Progenitor cell of endocrine pancreas (in vitro differentiated cells): ENCODE measurements around the gene HS6ST1. TPM values are rescaled to one million over a fixed set of nuclear protein-coding genes. Genes with fewer than 3 reads are reported as not detected.

Source experiments
- DNase-seq: peaks from one replicate; pipeline ENCODE4 v3.0.0; 2021; ENCODE audit warnings: low spot score; ENCODE audit not compliant: unreplicated experiment
- H3K27ac Mint-ChIP-seq: 2 replicates; pipeline ENCODE4 v1.8.0; 2021; ENCODE audit warnings: mild to moderate bottlenecking, moderate library complexity, mixed read lengths
- H3K27me3 Mint-ChIP-seq: 2 replicates; pipeline ENCODE4 v1.8.0; 2021; ENCODE audit warnings: mixed read lengths
- H3K36me3 Mint-ChIP-seq: 2 replicates; pipeline ENCODE4 v1.8.0; 2022; ENCODE audit warnings: mixed read lengths; ENCODE audit not compliant: insufficient read depth
- H3K4me1 Mint-ChIP-seq: 2 replicates; pipeline ENCODE4 v1.8.0; 2021; ENCODE audit warnings: low read depth, mixed read lengths
- H3K4me3 Mint-ChIP-seq: 2 replicates; pipeline ENCODE4 v1.8.0; 2021; ENCODE audit warnings: low read depth, mild to moderate bottlenecking, moderate library complexity, mixed read lengths
- H3K9me3 Mint-ChIP-seq: 2 replicates; pipeline ENCODE4 v1.8.0; 2021; ENCODE audit warnings: low read depth, mixed read lengths
- total RNA-seq: library from RNA; stranded (reverse); gene quantifications from 2 replicates; pipeline ENCODE4 v1.2.1, GENCODE V29; 2021
- TF ChIP-seq, protein P1 (sequence below): fragments of 200-600 bp; sonication (generic); IDR thresholded peaks from one replicate; pipeline ENCODE4 v1.5.0; 2021; ENCODE audit warnings: antibody characterized with exemption, mild to moderate bottlenecking; ENCODE audit not compliant: unreplicated experiment

Gene HS6ST1
- total RNA-seq, 1 donor from 2014 or later = 81.2 TPM

DNA sequence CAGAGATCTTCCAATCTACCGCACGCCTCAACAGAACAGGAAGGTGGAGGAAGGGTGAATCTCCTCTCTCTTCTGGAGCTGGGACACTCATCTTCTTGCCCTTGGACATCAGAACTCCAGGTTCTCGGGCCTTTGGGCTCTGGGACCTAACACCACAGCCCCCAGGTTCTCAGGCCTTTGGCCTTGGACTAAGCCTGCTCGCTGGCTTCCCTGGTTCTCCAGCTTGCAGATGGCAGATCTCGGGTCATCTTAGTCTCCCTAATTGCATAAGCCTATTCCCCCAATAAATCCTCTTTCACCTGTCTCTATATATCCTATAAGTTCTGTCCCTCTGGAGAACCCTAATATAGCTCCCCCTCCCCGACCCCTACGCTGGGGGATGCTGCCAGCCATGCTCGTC, 14.8 kb downstream of the HS6ST1 start:
- DNase-seq = no peak
- H3K4me3 Mint-ChIP-seq = no peak overlapping the region
- H3K9me3 Mint-ChIP-seq = no peaks in the 10 kb centered on the region
- no peak overlapping the region for H3K27ac Mint-ChIP-seq
- peaks cover 25% of the 10 kb centered on the region for H3K4me1 Mint-ChIP-seq
- no peaks in the 10 kb centered on the region for H3K27me3 Mint-ChIP-seq
- no peaks in the 10 kb centered on the region for H3K36me3 Mint-ChIP-seq
- TF ChIP-seq, protein P1, sequence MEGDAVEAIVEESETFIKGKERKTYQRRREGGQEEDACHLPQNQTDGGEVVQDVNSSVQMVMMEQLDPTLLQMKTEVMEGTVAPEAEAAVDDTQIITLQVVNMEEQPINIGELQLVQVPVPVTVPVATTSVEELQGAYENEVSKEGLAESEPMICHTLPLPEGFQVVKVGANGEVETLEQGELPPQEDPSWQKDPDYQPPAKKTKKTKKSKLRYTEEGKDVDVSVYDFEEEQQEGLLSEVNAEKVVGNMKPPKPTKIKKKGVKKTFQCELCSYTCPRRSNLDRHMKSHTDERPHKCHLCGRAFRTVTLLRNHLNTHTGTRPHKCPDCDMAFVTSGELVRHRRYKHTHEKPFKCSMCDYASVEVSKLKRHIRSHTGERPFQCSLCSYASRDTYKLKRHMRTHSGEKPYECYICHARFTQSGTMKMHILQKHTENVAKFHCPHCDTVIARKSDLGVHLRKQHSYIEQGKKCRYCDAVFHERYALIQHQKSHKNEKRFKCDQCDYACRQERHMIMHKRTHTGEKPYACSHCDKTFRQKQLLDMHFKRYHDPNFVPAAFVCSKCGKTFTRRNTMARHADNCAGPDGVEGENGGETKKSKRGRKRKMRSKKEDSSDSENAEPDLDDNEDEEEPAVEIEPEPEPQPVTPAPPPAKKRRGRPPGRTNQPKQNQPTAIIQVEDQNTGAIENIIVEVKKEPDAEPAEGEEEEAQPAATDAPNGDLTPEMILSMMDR = no peak

DNA sequence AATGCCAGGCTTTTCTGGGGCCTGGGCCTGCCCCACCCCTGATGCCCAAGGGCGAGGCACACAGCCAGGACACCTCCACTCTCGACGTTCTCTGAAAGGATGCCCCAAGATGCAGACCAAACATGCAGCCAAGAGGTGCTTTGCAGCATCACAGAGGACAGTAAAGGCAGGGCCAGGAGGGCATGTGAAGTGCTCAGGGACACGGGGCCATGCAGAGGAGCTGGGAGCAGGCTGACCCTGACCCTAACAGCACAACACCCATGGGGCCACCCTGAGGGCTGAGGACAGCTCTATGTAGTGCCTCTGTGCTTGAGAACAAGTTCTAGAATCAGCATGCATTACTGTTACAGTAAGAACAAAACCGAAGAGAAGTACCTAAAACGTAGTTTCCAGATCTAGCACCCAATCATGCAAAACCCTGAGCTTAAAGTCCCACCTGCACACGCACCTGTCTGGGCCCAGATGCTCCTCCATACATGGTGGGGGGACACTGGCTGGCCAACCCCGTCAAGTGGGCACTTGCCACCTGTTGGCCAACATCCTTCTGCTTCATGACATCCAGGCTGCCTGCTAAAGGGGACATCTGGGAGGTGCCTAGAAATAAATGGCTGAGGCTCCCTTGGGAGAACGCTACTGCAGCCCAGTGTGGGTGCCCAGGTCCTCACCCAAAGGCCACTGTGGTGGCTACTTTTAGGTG, 15.4 kb downstream of the HS6ST1 start:
- no peaks in the 10 kb centered on the region for H3K27me3 Mint-ChIP-seq
- TF ChIP-seq, protein P1 = no peak
- DNase-seq = no peak
- peaks cover 3% of the 10 kb centered on the region for H3K9me3 Mint-ChIP-seq
- H3K4me1 Mint-ChIP-seq = peaks cover 25% of the 10 kb centered on the region
- peaks cover 3% of the 10 kb centered on the region for H3K36me3 Mint-ChIP-seq
- H3K4me3 Mint-ChIP-seq = no peak overlapping the region
- peak overlapping the region; percentile 19 for H3K27ac Mint-ChIP-seq

DNA sequence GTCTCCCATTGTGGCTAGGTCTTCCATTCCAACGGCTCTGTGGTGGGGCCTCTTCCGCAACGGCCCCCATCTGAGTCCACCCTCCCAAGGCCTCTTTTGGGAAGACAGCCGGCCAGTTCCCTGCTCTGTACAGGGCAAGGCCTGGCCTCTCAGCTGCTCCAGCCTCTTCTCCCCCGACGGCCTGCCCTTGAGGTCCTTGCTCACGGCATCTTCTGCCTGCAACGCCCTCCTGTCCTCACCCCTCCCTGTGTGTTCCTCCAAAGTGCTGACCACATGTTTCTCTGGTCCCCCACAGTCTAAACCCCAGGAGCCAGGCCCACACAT, 16.0 kb downstream of the HS6ST1 start:
- Mint-ChIP-seq H3K9me3 (peaks cover 4% of the 10 kb centered on the region), H3K4me1 (peaks cover 22% of the 10 kb centered on the region), H3K27me3 (no peaks in the 10 kb centered on the region), H3K4me3 (no peak overlapping the region), H3K36me3 (peaks cover 6% of the 10 kb centered on the region), H3K27ac (peak overlapping the region; percentile 19)
- TF ChIP-seq, protein P1 = no peak
- DNase-seq = no peak

DNA sequence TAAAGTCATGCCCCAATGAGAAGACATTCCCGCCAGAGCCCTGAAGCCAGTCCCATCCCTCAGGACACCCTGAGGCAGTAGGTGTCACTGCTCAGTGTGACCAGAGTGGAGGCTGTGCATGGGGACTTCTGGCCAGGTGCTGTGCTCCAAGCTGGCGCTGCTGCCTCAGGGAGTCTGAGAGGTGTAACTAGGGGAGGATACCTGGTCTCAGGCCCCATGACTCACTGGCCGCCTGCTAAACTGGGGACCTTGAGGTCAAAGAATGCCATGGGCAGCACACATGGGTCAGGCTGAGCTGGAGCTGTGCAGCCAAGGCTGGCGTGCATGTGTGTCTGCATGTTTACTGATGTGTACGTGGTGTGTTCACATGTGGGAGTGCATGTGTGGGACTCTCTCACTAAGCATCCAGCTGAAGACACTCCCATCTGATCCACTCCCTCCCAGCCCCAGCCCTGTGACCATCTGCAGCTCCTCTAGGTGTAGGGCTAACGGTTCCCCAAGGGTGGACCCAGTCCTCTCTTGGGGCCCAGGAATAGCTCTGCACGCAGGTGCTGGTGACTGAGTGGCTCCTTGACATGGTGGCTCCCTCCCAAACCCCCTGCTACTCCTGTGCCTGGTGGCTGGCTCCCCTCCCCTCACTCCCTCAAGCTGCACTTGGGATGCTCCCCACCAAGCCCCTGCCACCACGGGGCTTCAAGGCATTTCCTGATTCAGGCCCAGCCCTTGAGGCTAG, 16.5 kb downstream of the HS6ST1 start:
- peaks cover 4% of the 10 kb centered on the region for H3K9me3 Mint-ChIP-seq
- H3K4me1 Mint-ChIP-seq = peaks cover 22% of the 10 kb centered on the region
- H3K4me3 Mint-ChIP-seq = no peak overlapping the region
- no peak for DNase-seq
- H3K27ac Mint-ChIP-seq = no peak overlapping the region
- TF ChIP-seq, protein P1 = no peak
- H3K36me3 Mint-ChIP-seq = peaks cover 6% of the 10 kb centered on the region
- H3K27me3 Mint-ChIP-seq = no peaks in the 10 kb centered on the region

DNA sequence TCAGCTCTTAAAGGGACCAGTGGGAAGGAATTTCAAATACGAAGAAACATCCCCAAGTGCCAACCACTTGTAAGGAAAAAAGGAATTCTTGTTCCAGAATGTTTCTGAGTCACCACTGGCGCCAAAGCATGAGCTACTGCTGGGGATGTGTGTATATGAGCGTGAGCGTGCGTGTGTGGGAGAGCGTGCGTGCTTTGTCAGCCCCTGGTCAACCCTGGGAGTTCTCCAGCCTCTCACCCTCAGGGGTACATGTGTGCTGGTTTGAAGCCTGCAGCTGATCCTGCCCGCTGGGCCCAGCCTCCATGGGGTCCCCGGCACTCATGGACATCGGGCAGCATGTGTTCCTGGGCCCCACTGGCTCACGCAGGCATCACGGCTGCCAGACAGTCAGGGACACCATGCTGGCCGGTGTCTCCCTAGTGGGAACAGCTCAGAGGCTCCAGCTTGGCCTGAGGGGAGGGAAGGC, 17.1 kb downstream of the HS6ST1 start:
- Mint-ChIP-seq H3K36me3 (peaks cover 6% of the 10 kb centered on the region), H3K9me3 (peaks cover 4% of the 10 kb centered on the region), H3K27ac (no peak overlapping the region), H3K27me3 (no peaks in the 10 kb centered on the region), H3K4me3 (no peak overlapping the region), H3K4me1 (peaks cover 21% of the 10 kb centered on the region)
- DNase-seq = no peak
- TF ChIP-seq, protein P1 = no peak
